HEK293 (cell line): ENCODE measurements around the gene HSPB3.
"Not testable (repeated sequence)": the region's sequence is repeated elsewhere in the genome, so short reads cannot be mapped to it uniquely, and the experiment has no call there.

Source experiments
- CTCF ChIA-PET: fragments of 350-600 bp; formaldehyde crosslinking; extraction: SDS; loops from one replicate; lab custom pipeline; 2021; ENCODE audit warnings: antibody characterized with exemption; lab: Yijun Ruan, JAX
- POLR2A ChIA-PET: fragments of 300-600 bp; formaldehyde crosslinking; extraction: SDS; loops from one replicate; lab custom pipeline; 2020; ENCODE audit warnings: antibody characterized with exemption, inconsistent platforms; lab: Yijun Ruan, JAX
- H3K27ac ChIP-seq: fragments of 200-500 bp; sonication (Bioruptor generic); 2 replicates; pipeline ENCODE4 v1.5.1; 2014; ENCODE audit warnings: low read depth, low read length, control low read depth, inconsistent platforms; ENCODE audit errors: extremely low read depth
- H3K36me3 ChIP-seq, 2 experiments: fragments of 200-500 bp in 1 of 2; sonication (Bioruptor generic) in 1 of 2; 1 replicate in 1 of 2; 2 replicates in 1 of 2; pipeline ENCODE4 v1.5.1; 2014 to 2017; ENCODE audit warnings: inconsistent platforms in 2 of 2, low read length in 2 of 2; ENCODE audit not compliant: control insufficient read depth in 2 of 2, insufficient read depth in 1 of 2
- H3K4me1 ChIP-seq: fragments of 200-500 bp; sonication (Bioruptor generic); 2 replicates; pipeline ENCODE4 v1.5.1; 2014; ENCODE audit warnings: mild to moderate bottlenecking, low read length, inconsistent platforms; ENCODE audit not compliant: control insufficient read depth, insufficient read depth
- H3K4me3 ChIP-seq: 2 replicates; pipeline ENCODE4 v1.5.1; 2011; ENCODE audit warnings: low read depth, mild to moderate bottlenecking, control low read depth, low read length, moderate library complexity
- H3K9me3 ChIP-seq: fragments of 200-500 bp; sonication (Bioruptor generic); 2 replicates; pipeline ENCODE4 v1.5.1; 2014; ENCODE audit warnings: low read depth, low read length, inconsistent platforms; ENCODE audit not compliant: control insufficient read depth, insufficient read depth
- AEBP2 ChIP-seq: fragments of 450-650 bp; formaldehyde crosslinking; IDR thresholded peaks from 2 replicates; pipeline ENCODE4 v1.5.1; 2016; ENCODE audit warnings: missing biosample characterization, missing genetic modification characterization, borderline replicate concordance
- BCL11B ChIP-seq: fragments of 450-650 bp; formaldehyde crosslinking; IDR thresholded peaks from 2 replicates; pipeline ENCODE4 v1.5.1; 2016; ENCODE audit warnings: low read depth, missing biosample characterization, missing genetic modification characterization
- HOXA7 ChIP-seq: sonication (generic); formaldehyde crosslinking; IDR thresholded peaks from 2 replicates; pipeline ENCODE4 v1.8.1; 2022; ENCODE audit warnings: missing genetic modification reagents, borderline replicate concordance
- IKZF3 ChIP-seq: fragments of 450-650 bp; IDR thresholded peaks from 2 replicates; pipeline ENCODE4 v1.5.0; 2018; ENCODE audit warnings: missing biosample characterization, mild to moderate bottlenecking, missing genetic modification characterization, moderate library complexity
- KLF16 ChIP-seq: fragments of 450-650 bp; formaldehyde crosslinking; IDR thresholded peaks from 2 replicates; pipeline ENCODE4 v1.5.1; 2017; ENCODE audit warnings: missing biosample characterization, missing genetic modification characterization
- ZBTB26 ChIP-seq: fragments of 450-650 bp; formaldehyde crosslinking; optimal IDR thresholded peaks from 2 replicates; pipeline ENCODE3; 2016; ENCODE audit warnings: missing biosample characterization, mild to moderate bottlenecking, missing genetic modification characterization
- ZNF114 ChIP-seq: fragments of 450-650 bp; formaldehyde crosslinking; IDR thresholded peaks from 2 replicates; pipeline ENCODE4 v1.5.0; 2017; ENCODE audit warnings: missing biosample characterization, missing genetic modification characterization
- ZNF155 ChIP-seq: fragments of 450-650 bp; formaldehyde crosslinking; IDR thresholded peaks from 2 replicates; pipeline ENCODE4 v1.5.1; 2016; ENCODE audit warnings: missing biosample characterization, missing genetic modification characterization
- ZNF169 ChIP-seq: fragments of 450-650 bp; formaldehyde crosslinking; IDR thresholded peaks from 2 replicates; pipeline ENCODE4 v1.5.1; 2016; ENCODE audit warnings: missing biosample characterization, missing genetic modification characterization
- ZNF202 ChIP-seq: fragments of 450-650 bp; formaldehyde crosslinking; IDR thresholded peaks from 2 replicates; pipeline ENCODE4 v1.5.1; 2016; ENCODE audit warnings: missing biosample characterization, missing genetic modification characterization, borderline replicate concordance
- ZNF37A ChIP-seq: fragments of 450-650 bp; IDR thresholded peaks from 2 replicates; pipeline ENCODE4 v1.5.1; 2018; ENCODE audit warnings: missing biosample characterization, missing genetic modification characterization
- ZNF416 ChIP-seq: fragments of 450-650 bp; formaldehyde crosslinking; IDR thresholded peaks from 2 replicates; pipeline ENCODE4 v1.5.1; 2016; ENCODE audit warnings: missing biosample characterization, missing genetic modification characterization
- ZNF473 ChIP-seq: fragments of 450-650 bp; formaldehyde crosslinking; IDR thresholded peaks from 2 replicates; pipeline ENCODE4 v1.5.1; 2017; ENCODE audit warnings: missing biosample characterization, missing genetic modification characterization
- ZNF48 ChIP-seq: fragments of 450-650 bp; formaldehyde crosslinking; IDR thresholded peaks from 2 replicates; pipeline ENCODE4 v1.5.1; 2016; ENCODE audit warnings: missing biosample characterization, missing genetic modification characterization
- ZNF488 ChIP-seq: fragments of 450-650 bp; formaldehyde crosslinking; IDR thresholded peaks from 2 replicates; pipeline ENCODE4 v1.5.1; 2016; ENCODE audit warnings: missing biosample characterization, missing genetic modification characterization
- ZNF518A ChIP-seq: fragments of 450-650 bp; formaldehyde crosslinking; conservative IDR thresholded peaks from 2 replicates; pipeline ENCODE4 v1.5.1; 2016; ENCODE audit warnings: low read depth, missing biosample characterization, missing genetic modification characterization
- ZNF621 ChIP-seq: fragments of 450-650 bp; formaldehyde crosslinking; IDR thresholded peaks from 2 replicates; pipeline ENCODE4 v1.5.1; 2017; ENCODE audit warnings: missing biosample characterization, missing genetic modification characterization
- ZNF624 ChIP-seq: fragments of 450-650 bp; formaldehyde crosslinking; IDR thresholded peaks from 2 replicates; pipeline ENCODE4 v1.5.1; 2017; ENCODE audit warnings: missing biosample characterization, missing genetic modification characterization
- ZNF747 ChIP-seq: fragments of 450-650 bp; formaldehyde crosslinking; IDR thresholded peaks from 2 replicates; pipeline ENCODE4 v1.5.1; 2016; ENCODE audit warnings: missing biosample characterization, missing genetic modification characterization
- ZNF76 ChIP-seq: fragments of 450-650 bp; formaldehyde crosslinking; IDR thresholded peaks from 2 replicates; pipeline ENCODE4; 2016; ENCODE audit warnings: low read depth, missing biosample characterization, missing genetic modification characterization, borderline replicate concordance

The HSPB3 gene

GRCh38 chr5:54484219-54484894 lies 28.9 kb downstream of the HSPB3 start:
- Histone ChIP-seq H3K27ac (no peak overlapping the region), H3K4me3 (no peak overlapping the region), H3K36me3 (no peaks in the 10 kb centered on the region), H3K4me1 (no peaks in the 10 kb centered on the region), H3K9me3 (no peaks in the 10 kb centered on the region)
- ChIA-PET POLR2A (interaction anchor here (0.6 kb wide), 1 partner anchor 10 kb away, joined by 3 read pairs; no protein-coding TSS in a partner anchor), CTCF (interaction anchor here (0.6 to 0.7 kb wide), 4 partner anchors 41 to 1152 kb away, joined by 3 to 4 read pairs (median 3); no protein-coding TSS in a partner anchor)
- TF ChIP-seq ZBTB26 (no peak), KLF16 (tag by site-specific recombination) (no peak), ZNF155 (tag by site-specific recombination) (no peak), ZNF114 (tag by site-specific recombination) (no peak), ZNF621 (tag by site-specific recombination) (no peak), ZNF76 (tag by site-specific recombination) (no peak), ZNF747 (no peak), AEBP2 (tag by site-specific recombination) (no peak), ZNF202 (no peak), ZNF624 (tag by site-specific recombination) (no peak), BCL11B (tag by site-specific recombination) (no peak)

GRCh38 chr5:54485659-54486058 lies 30.2 kb downstream of the HSPB3 start:
- H3K4me1 ChIP-seq, H3K4me3 ChIP-seq, POLR2A ChIA-PET, H3K36me3 ChIP-seq, H3K27ac ChIP-seq, H3K9me3 ChIP-seq, CTCF ChIA-PET: not testable (repeated sequence)

- ChIA-PET CTCF (interaction anchor here (0.5 to 6.0 kb wide), 61 partner anchors 8 to 1368 kb away, joined by 3 to 95 read pairs (median 4); partner anchors contain the start of genes HSPB3 and SNX18), POLR2A (interaction anchor here (1.1 kb wide), 1 partner anchor 179 kb away, joined by 4 read pairs; the partner anchor contains the start of gene ARL15)
- not testable (repeated sequence) for H3K27ac ChIP-seq, H3K4me3 ChIP-seq, H3K36me3 ChIP-seq, H3K4me1 ChIP-seq, H3K9me3 ChIP-seq
Observed at GRCh38 chr5:54489648-54489979, 34.1 kb downstream of the HSPB3 start.

GRCh38 chr5:54491326-54491725 lies 35.8 kb downstream of the HSPB3 start:
- CTCF ChIA-PET, result interaction anchor here (1.0 to 6.0 kb wide), 7 partner anchors 10 to 415 kb away, joined by 3 to 95 read pairs (median 5); no protein-coding TSS in a partner anchor
- no peak overlapping the region for H3K27ac ChIP-seq
- H3K4me1 ChIP-seq, result no peaks in the 10 kb centered on the region
- H3K4me3 ChIP-seq, result no peak overlapping the region
- POLR2A ChIA-PET, result no interaction called here
- no peaks in the 10 kb centered on the region for H3K36me3 ChIP-seq
- no peaks in the 10 kb centered on the region for H3K9me3 ChIP-seq
- TF ChIP-seq HOXA7 (CRISPR knock-in tag), result no peak
- no peak for TF ChIP-seq ZNF416
- TF ChIP-seq ZNF48, result no peak
- TF ChIP-seq ZNF518A (tag by site-specific recombination), result no peak
- no peak for TF ChIP-seq ZNF473 (tag by site-specific recombination)
- TF ChIP-seq ZNF488 (tag by site-specific recombination), result no peak
- TF ChIP-seq ZNF169 (tag by site-specific recombination), result no peak
- TF ChIP-seq IKZF3 (tag by site-specific recombination), result no peak
- TF ChIP-seq ZNF37A (tag by site-specific recombination), result no peak
